ENCODE results near the gene FERMT1. TPM values are rescaled to one million over a fixed set of nuclear protein-coding genes. Genes with fewer than 3 reads are reported as not detected.

Gene FERMT1
- 0.29 TPM for total RNA-seq (ENCODE audit: unreplicated experiment)
- long read RNA-seq = 0 reads

- TF ChIP-seq CTCF (IDR thresholded peaks at IDR 0.05; ENCODE audit: partially characterized antibody, unreplicated experiment) = no peak
- H3K27me3 Mint-ChIP-seq (ENCODE audit: unreplicated experiment) = no peaks in the 10 kb centered on the region
- H3K36me3 Mint-ChIP-seq (ENCODE audit: unreplicated experiment) = no peaks in the 10 kb centered on the region
- H3K27ac Mint-ChIP-seq (ENCODE audit: unreplicated experiment) = no peak within 1 kb of the TSS
- H3K9me3 Mint-ChIP-seq (ENCODE audit: unreplicated experiment) = no peaks in the 10 kb centered on the region
- H3K4me1 Mint-ChIP-seq (ENCODE audit: low read depth, unreplicated experiment) = peaks cover 3% of the 10 kb centered on the region
- H3K4me3 Mint-ChIP-seq (ENCODE audit: unreplicated experiment) = peak within 1 kb of the TSS; percentile 84
- DNase-seq = peak; percentile 70
These were observed at the start of gene FERMT1 for GRCh38 chr20:6122873-6123648. Gene FERMT1 (minus strand): TSS chr20:6123030. CDS start chr20:6119554, 3,476 bp downstream.

DNA sequence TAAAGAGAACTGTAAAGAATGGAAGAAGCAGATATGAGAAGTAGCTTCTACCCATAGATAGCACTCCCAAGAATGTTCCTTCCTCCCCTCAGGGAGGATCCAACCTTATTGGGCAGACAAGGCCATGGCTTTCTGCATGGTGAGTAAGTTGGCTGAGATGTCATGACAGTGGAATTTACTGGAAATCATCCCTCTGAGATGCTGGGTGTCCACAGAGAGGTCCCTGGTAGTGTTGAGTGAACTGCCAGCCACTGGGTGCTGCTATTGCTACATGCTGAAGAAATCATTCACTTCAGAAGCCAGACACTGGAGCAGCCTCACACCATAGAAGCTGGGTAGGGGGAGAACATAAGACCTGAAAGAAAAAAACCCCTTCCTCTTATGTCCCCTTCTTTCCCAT, 46.4 kb upstream of the FERMT1 start:
- Mint-ChIP-seq H3K9me3 (ENCODE audit: unreplicated experiment) (peaks cover 1% of the 10 kb centered on the region), H3K4me1 (ENCODE audit: low read depth, unreplicated experiment) (no peaks in the 10 kb centered on the region), H3K27ac (ENCODE audit: unreplicated experiment) (no peak overlapping the region), H3K4me3 (ENCODE audit: unreplicated experiment) (no peak overlapping the region), H3K36me3 (ENCODE audit: unreplicated experiment) (peaks cover 3% of the 10 kb centered on the region), H3K27me3 (ENCODE audit: unreplicated experiment) (no peaks in the 10 kb centered on the region)
- TF ChIP-seq CTCF (IDR thresholded peaks at IDR 0.05; ENCODE audit: partially characterized antibody, unreplicated experiment) = no peak
- DNase-seq = no peak

- H3K27me3 Mint-ChIP-seq (ENCODE audit: unreplicated experiment) = no peaks in the 10 kb centered on the region
- no peak for DNase-seq
- no peak overlapping the region for H3K27ac Mint-ChIP-seq (ENCODE audit: unreplicated experiment)
- TF ChIP-seq CTCF (IDR thresholded peaks at IDR 0.05; ENCODE audit: partially characterized antibody, unreplicated experiment) = no peak
- H3K4me3 Mint-ChIP-seq (ENCODE audit: unreplicated experiment) = no peak overlapping the region
- H3K4me1 Mint-ChIP-seq (ENCODE audit: low read depth, unreplicated experiment) = no peaks in the 10 kb centered on the region
- peaks cover 3% of the 10 kb centered on the region for H3K36me3 Mint-ChIP-seq (ENCODE audit: unreplicated experiment)
- peaks cover 1% of the 10 kb centered on the region for H3K9me3 Mint-ChIP-seq (ENCODE audit: unreplicated experiment)
These were observed 45.4 kb upstream of the FERMT1 start for GRCh38 chr20:6168204-6168603.

DNA sequence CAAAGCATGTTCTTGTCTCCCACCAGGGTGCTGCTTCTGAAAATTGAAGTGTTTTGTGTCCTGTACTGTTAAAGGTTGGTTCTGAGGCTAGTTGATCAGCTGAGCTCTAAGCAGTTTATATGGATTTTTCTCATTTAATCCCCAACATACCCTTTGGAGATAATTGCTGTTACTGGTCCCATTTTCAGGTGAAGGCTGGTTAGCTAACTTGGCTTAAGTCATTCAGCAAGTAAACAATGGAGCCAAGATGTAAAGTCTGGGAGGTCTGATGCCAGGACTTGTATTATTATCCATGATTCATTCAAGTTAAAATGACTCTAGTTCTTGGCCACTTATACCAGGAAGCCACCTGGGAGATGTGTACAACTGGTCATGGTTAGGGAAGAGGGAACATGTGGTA, 42.5 kb upstream of the FERMT1 start:
- H3K36me3 Mint-ChIP-seq (ENCODE audit: unreplicated experiment) = peaks cover 5% of the 10 kb centered on the region
- H3K27me3 Mint-ChIP-seq (ENCODE audit: unreplicated experiment) = no peaks in the 10 kb centered on the region
- no peak for DNase-seq
- H3K27ac Mint-ChIP-seq (ENCODE audit: unreplicated experiment) = no peak overlapping the region
- no peak overlapping the region for H3K4me3 Mint-ChIP-seq (ENCODE audit: unreplicated experiment)
- no peak for TF ChIP-seq CTCF (IDR thresholded peaks at IDR 0.05; ENCODE audit: partially characterized antibody, unreplicated experiment)
- no peaks in the 10 kb centered on the region for H3K4me1 Mint-ChIP-seq (ENCODE audit: low read depth, unreplicated experiment)
- H3K9me3 Mint-ChIP-seq (ENCODE audit: unreplicated experiment) = peaks cover 1% of the 10 kb centered on the region

All from glutamatergic neuron (in vitro differentiated cells).